Muscle layer of colon (tissue), 2 donors: ENCODE measurements around the gene TMEM25.
"Not testable (repeated sequence)": the region's sequence is repeated elsewhere in the genome, so short reads cannot be mapped to it uniquely, and the experiment has no call there.

Source experiments
- H3K27ac ChIP-seq: one replicate; pipeline ENCODE4 v1.7.0; 2013; ENCODE audit warnings: low read depth, mild to moderate bottlenecking, low read length, moderate library complexity
- H3K27me3 ChIP-seq, 2 donors: one replicate each; pipeline ENCODE4 v1.7.0; 2013; ENCODE audit warnings: low read length in 2 of 2, mild to moderate bottlenecking in 2 of 2; ENCODE audit not compliant: insufficient read depth in 2 of 2, control insufficient read depth in 1 of 2
- H3K36me3 ChIP-seq: one replicate; pipeline ENCODE4 v1.7.0; 2013; ENCODE audit warnings: mild to moderate bottlenecking, low read length; ENCODE audit not compliant: insufficient read depth
- H3K4me1 ChIP-seq: one replicate; pipeline ENCODE4 v1.7.0; 2013; ENCODE audit warnings: mild to moderate bottlenecking, low read length; ENCODE audit not compliant: insufficient read depth
- H3K4me3 ChIP-seq, 2 donors: one replicate each; pipeline ENCODE4 v1.7.0; 2013; ENCODE audit warnings: low read length in 2 of 2, low read depth in 1 of 2, mild to moderate bottlenecking in 1 of 2, moderate library complexity in 1 of 2
- H3K9ac ChIP-seq: one replicate; pipeline ENCODE4 v1.7.0; 2013; ENCODE audit warnings: low read length
- H3K9me3 ChIP-seq: one replicate; pipeline ENCODE4 v1.7.0; 2013; ENCODE audit warnings: mild to moderate bottlenecking, low read length
- donor health status: abdominal sarcoma.
- donor health status: Adenocarcinoma of cecum.

Gene TMEM25

GRCh38 chr11:118530683-118531596 lies at the start of gene TMEM25:
TMEM25 (plus strand) TSS chr11:118531192; CDS start chr11:118531802, 610 bp downstream.
- H3K27me3 ChIP-seq, result no peaks in the 10 kb centered on the region
- peak within 1 kb of the TSS; percentile 21 for H3K9ac ChIP-seq
- peaks cover 23% of the 10 kb centered on the region for H3K4me1 ChIP-seq
- H3K9me3 ChIP-seq, result no peaks in the 10 kb centered on the region
- peak within 1 kb of the TSS; percentile 69 to 70 for H3K4me3 ChIP-seq
- peak within 1 kb of the TSS; percentile 67 for H3K27ac ChIP-seq
- peaks cover 11% of the 10 kb centered on the region for H3K36me3 ChIP-seq

- not testable (repeated sequence) for H3K4me3 ChIP-seq, H3K27ac ChIP-seq, H3K4me1 ChIP-seq, H3K9me3 ChIP-seq, H3K9ac ChIP-seq, H3K27me3 ChIP-seq
- H3K36me3 ChIP-seq, result peaks cover 78% of the 10 kb centered on the region
These were observed 49.8 kb upstream of the TMEM25 start for GRCh38 chr11:118481238-118481637.

GRCh38 chr11:118484405-118484804 lies 46.6 kb upstream of the TMEM25 start:
- H3K9me3 ChIP-seq, result no peaks in the 10 kb centered on the region
- H3K36me3 ChIP-seq, result peaks cover 66% of the 10 kb centered on the region
- no peaks in the 10 kb centered on the region for H3K4me1 ChIP-seq
- no peak overlapping the region for H3K27ac ChIP-seq
- H3K4me3 ChIP-seq, result no peak overlapping the region
- no peak overlapping the region for H3K9ac ChIP-seq
- no peaks in the 10 kb centered on the region for H3K27me3 ChIP-seq

- no peak overlapping the region for H3K9ac ChIP-seq
- H3K27me3 ChIP-seq, result no peaks in the 10 kb centered on the region
- H3K36me3 ChIP-seq, result peaks cover 66% of the 10 kb centered on the region
- H3K4me3 ChIP-seq, result no peak overlapping the region
- H3K9me3 ChIP-seq, result no peaks in the 10 kb centered on the region
- no peaks in the 10 kb centered on the region for H3K4me1 ChIP-seq
- H3K27ac ChIP-seq, result no peak overlapping the region
These were observed 45.7 kb upstream of the TMEM25 start for GRCh38 chr11:118485273-118485672.

- H3K4me3 ChIP-seq, result no peak overlapping the region
- peaks cover 70% of the 10 kb centered on the region for H3K36me3 ChIP-seq
- no peaks in the 10 kb centered on the region for H3K9me3 ChIP-seq
- no peaks in the 10 kb centered on the region for H3K4me1 ChIP-seq
- no peak overlapping the region for H3K27ac ChIP-seq
- H3K27me3 ChIP-seq, result no peaks in the 10 kb centered on the region
- no peak overlapping the region for H3K9ac ChIP-seq
These were observed 42.4 kb upstream of the TMEM25 start for GRCh38 chr11:118488480-118489109.

GRCh38 chr11:118491041-118491440 lies 40.0 kb upstream of the TMEM25 start:
- no peaks in the 10 kb centered on the region for H3K27me3 ChIP-seq
- no peaks in the 10 kb centered on the region for H3K9me3 ChIP-seq
- no peak overlapping the region for H3K9ac ChIP-seq
- no peak overlapping the region for H3K27ac ChIP-seq
- H3K4me1 ChIP-seq, result no peaks in the 10 kb centered on the region
- peaks cover 75% of the 10 kb centered on the region for H3K36me3 ChIP-seq
- H3K4me3 ChIP-seq, result no peak overlapping the region

- no peaks in the 10 kb centered on the region for H3K9me3 ChIP-seq
- H3K4me1 ChIP-seq, result no peaks in the 10 kb centered on the region
- no peaks in the 10 kb centered on the region for H3K27me3 ChIP-seq
- H3K9ac ChIP-seq, result no peak overlapping the region
- H3K27ac ChIP-seq, result no peak overlapping the region
- no peak overlapping the region for H3K4me3 ChIP-seq
- peaks cover 88% of the 10 kb centered on the region for H3K36me3 ChIP-seq
These were observed 33.2 kb upstream of the TMEM25 start for GRCh38 chr11:118497831-118498230.

- H3K9me3 ChIP-seq, result no peaks in the 10 kb centered on the region
- no peaks in the 10 kb centered on the region for H3K27me3 ChIP-seq
- H3K4me3 ChIP-seq, result no peak overlapping the region
- no peaks in the 10 kb centered on the region for H3K4me1 ChIP-seq
- no peak overlapping the region for H3K27ac ChIP-seq
- H3K9ac ChIP-seq, result no peak overlapping the region
- H3K36me3 ChIP-seq, result peaks cover 93% of the 10 kb centered on the region
These were observed 27.8 kb upstream of the TMEM25 start for GRCh38 chr11:118503216-118503615.

GRCh38 chr11:118511601-118512000 lies 19.4 kb upstream of the TMEM25 start:
- Histone ChIP-seq H3K27me3 (no peaks in the 10 kb centered on the region), H3K4me1 (no peaks in the 10 kb centered on the region), H3K9me3 (no peaks in the 10 kb centered on the region), H3K9ac (no peak overlapping the region), H3K36me3 (peaks cover 85% of the 10 kb centered on the region), H3K4me3 (no peak overlapping the region), H3K27ac (no peak overlapping the region)

GRCh38 chr11:118514103-118514502 lies 16.9 kb upstream of the TMEM25 start:
- no peaks in the 10 kb centered on the region for H3K9me3 ChIP-seq
- H3K36me3 ChIP-seq, result peaks cover 79% of the 10 kb centered on the region
- no peaks in the 10 kb centered on the region for H3K4me1 ChIP-seq
- H3K27me3 ChIP-seq, result no peaks in the 10 kb centered on the region
- H3K9ac ChIP-seq, result no peak overlapping the region
- no peak overlapping the region for H3K27ac ChIP-seq
- H3K4me3 ChIP-seq, result no peak overlapping the region

GRCh38 chr11:118519549-118519948 lies 11.4 kb upstream of the TMEM25 start:
- peaks cover 79% of the 10 kb centered on the region for H3K36me3 ChIP-seq
- H3K4me3 ChIP-seq, result no peak overlapping the region
- no peaks in the 10 kb centered on the region for H3K9me3 ChIP-seq
- peaks cover 7% of the 10 kb centered on the region for H3K4me1 ChIP-seq
- no peak overlapping the region for H3K27ac ChIP-seq
- H3K9ac ChIP-seq, result no peak overlapping the region
- H3K27me3 ChIP-seq, result no peaks in the 10 kb centered on the region
